AG04449 (cell line): Measurements from ENCODE around the gene TMSB10.

Source experiments
- CTCF ChIA-PET: fragments of 350-600 bp; formaldehyde crosslinking; extraction: SDS; loops from one replicate; lab custom pipeline; 2021; ENCODE audit warnings: antibody characterized with exemption; lab: Yijun Ruan, JAX
- POLR2A ChIA-PET: fragments of 400-600, 350-600 bp; formaldehyde crosslinking; extraction: SDS; loops from one replicate; lab custom pipeline; 2020; ENCODE audit warnings: antibody characterized with exemption, inconsistent platforms; lab: Yijun Ruan, JAX
- DNase-seq: peaks from one replicate; pipeline ENCODE4 v3.0.0-alpha.2; 2010; ENCODE audit warnings: low read depth, low spot score
- H3K4me3 ChIP-seq: 2 replicates; pipeline ENCODE4 v1.5.1; 2011; ENCODE audit warnings: low read depth, mild to moderate bottlenecking, control low read depth, low read length
- CTCF ChIP-seq: IDR thresholded peaks from one replicate; pipeline ENCODE4 v1.5.1; 2011; ENCODE audit warnings: mild to moderate bottlenecking, moderate library complexity, low read length, control low read depth, inconsistent platforms; ENCODE audit not compliant: insufficient read depth; ENCODE audit errors: missing control alignments

TMSB10 gene

GRCh38 chr2:84938194-84938879, 32.9 kb downstream of the TMSB10 start:
- TF ChIP-seq CTCF, result no peak
- ChIA-PET CTCF (interaction anchor here (1.0 to 7.4 kb wide), 5 partner anchors 8 to 350 kb away, joined by 3 to 97 read pairs (median 5); no protein-coding TSS in a partner anchor), POLR2A (interaction anchor here (1.2 kb wide), 1 partner anchor 20 kb away, joined by 3 read pairs; no protein-coding TSS in a partner anchor)
- no peak for DNase-seq
- no peak overlapping the region for H3K4me3 ChIP-seq

GRCh38 chr2:84939426-84940087, 34.1 kb downstream of the TMSB10 start:
- TF ChIP-seq CTCF, result no peak
- ChIA-PET POLR2A (no interaction called here), CTCF (interaction anchor here (0.9 to 7.4 kb wide), 4 partner anchors 8 to 349 kb away, joined by 3 to 97 read pairs (median 4); no protein-coding TSS in a partner anchor)
- H3K4me3 ChIP-seq, result no peak overlapping the region
- DNase-seq, result no peak

DNA sequence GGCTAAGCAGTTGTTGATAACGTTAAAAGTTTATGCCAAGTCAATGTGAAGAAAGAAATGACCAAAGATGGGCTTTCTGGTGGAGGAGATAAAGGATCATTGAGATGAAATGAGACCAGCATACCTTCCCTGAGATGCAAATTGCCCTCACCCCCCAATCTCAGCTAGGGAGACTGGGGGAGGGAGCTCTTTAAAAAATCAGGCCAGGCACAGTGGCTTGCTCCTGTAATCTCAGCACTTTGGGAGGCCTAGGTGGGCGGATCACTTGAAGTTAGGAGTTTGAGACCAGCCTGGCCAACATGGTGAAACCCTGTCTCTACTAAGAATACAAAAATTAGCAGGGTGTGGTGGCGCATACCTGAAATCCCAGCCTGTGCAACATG, 34.6 kb downstream of the TMSB10 start:
- CTCF ChIA-PET, result interaction anchor here (1.3 to 7.4 kb wide), 2 partner anchors 9 to 15 kb away, joined by 4 to 97 read pairs; no protein-coding TSS in a partner anchor
- DNase-seq, result no peak
- no peak for TF ChIP-seq CTCF
- POLR2A ChIA-PET, result no interaction called here
- no peak overlapping the region for H3K4me3 ChIP-seq

- TF ChIP-seq CTCF, result no peak
- no peak overlapping the region for H3K4me3 ChIP-seq
- CTCF ChIA-PET, result interaction anchor here (1.3 to 9.3 kb wide), 4 partner anchors 10 to 16 kb away, joined by 4 to 125 read pairs (median 54); no protein-coding TSS in a partner anchor
- DNase-seq, result no peak
- POLR2A ChIA-PET, result no interaction called here
Observed at GRCh38 chr2:84940831-84941412, 35.5 kb downstream of the TMSB10 start.

DNA sequence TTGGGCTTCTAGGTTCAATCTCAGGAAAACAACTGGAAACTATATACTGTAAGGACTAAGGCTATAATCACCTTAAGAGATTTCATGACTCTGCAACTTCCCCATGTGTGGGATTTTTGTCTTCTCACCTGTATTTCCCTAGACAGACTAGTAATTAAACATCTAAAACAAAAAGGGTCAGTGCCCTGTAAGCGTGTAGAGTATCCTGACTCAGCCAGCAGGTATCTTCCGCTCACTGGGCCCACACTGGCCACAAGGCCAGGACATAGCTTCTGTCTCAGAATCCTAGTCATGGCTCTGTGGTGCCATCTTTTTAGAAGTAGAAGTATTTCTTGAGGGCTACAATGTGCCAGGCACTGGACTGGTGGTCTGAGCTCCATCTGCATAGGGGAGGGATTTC, 36.7 kb downstream of the TMSB10 start:
- ChIA-PET CTCF (interaction anchor here (2.2 to 9.3 kb wide), 2 partner anchors 13 to 17 kb away, joined by 10 to 125 read pairs; no protein-coding TSS in a partner anchor), POLR2A (interaction anchor here (1.5 kb wide), 1 partner anchor 17 kb away, joined by 3 read pairs; no protein-coding TSS in a partner anchor)
- no peak for TF ChIP-seq CTCF
- H3K4me3 ChIP-seq, result no peak overlapping the region
- DNase-seq, result no peak
